Measurements from ENCODE around the gene SOX2.
A peak's percentile ranks its signal among the peaks of the same experiment; 100 is the strongest.
"Not testable (repeated sequence)": the region's sequence is repeated elsewhere in the genome, so short reads cannot be mapped to it uniquely, and the experiment has no call there.

SOX2 gene

GRCh38 chr3:181724192-181724965 is 12.7 kb downstream of the SOX2 start:
- no peak for DNase-seq

GRCh38 chr3:181725131-181725731 is 13.5 kb downstream of the SOX2 start:
- DNase-seq, result no peak

- DNase-seq, result no peak
These were observed 14.1 kb downstream of the SOX2 start for GRCh38 chr3:181725830-181726229.

DNA sequence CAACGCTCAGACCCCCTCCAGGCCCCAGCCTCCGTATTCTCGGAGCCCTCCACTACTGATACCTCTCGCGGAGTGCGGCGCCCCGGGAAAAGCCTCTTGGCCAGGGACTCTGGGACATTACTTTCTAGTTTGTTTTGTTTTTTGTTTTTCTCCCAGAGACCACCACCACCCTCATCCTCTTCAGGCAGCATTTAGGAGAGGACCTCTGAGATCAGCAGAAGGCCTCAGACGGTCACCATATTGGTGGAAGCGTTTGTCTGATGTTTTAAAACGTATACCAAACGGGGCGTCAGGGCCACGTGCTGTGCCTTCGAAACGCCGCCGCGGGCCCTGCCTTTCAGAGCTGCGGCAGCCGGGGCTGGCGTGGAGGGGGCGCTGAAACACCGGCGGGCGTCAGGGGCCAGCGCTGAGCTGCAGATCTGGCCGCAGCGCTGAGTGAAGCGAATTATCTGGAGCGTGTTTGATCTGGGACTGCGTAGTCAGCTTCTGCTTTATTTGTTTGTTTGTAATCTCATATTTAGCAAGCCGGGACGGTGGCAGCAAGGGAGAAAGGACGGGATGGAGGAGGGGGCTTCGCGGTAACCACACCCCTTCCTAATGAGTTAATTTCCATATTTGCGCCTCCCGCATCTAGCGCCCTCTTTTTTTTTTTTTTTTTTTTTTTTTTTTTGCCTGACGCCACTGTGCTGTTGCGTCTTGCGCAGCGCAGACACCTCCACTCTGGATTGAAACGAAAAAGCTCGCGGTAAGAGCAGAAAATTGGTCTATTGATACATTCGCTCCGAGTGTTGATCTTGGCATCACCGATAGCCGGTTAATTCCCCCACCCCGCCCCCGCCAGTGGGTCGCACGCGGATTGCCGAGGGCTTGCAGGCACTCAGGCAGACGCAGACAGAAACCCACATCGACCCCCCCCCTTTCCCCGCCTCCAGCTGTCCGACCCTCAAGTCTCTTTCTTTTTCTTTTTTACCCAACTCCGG is 14.9 kb downstream of the SOX2 start:
- DNase-seq, result no peak

DNA sequence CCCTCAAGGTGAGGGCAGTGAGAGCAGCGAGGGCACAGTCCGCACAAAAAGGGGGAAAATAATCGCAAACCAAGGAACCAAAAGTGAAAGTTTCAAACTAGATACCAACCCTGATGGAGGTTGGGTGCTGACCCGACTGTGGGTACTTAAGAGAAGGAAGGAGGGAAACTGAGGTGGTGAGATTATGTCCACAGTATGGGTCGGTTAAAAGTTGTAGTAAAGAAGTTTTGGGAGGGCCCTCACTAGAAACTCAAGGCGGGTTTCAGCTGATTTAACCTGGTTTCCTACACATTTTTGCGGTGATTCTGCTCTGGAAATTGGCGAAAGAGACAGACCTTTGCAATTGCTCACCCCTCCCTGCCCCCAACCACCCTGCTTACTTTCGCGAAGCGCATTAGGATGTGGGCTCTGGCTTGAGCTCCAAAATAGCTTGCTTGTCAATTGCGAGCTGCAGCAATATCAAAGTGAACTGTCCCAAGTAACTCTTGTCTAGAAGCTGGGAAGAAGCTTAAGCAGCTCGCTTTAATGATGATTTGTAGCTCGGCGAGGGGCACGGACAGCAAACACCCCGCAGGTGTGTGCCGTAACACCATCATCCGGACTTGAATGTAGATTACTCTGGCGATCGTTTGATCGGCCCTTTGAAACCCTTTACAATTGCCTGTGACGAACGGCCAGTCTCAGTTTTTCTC is 15.8 kb downstream of the SOX2 start:
- no peak for DNase-seq

DNA sequence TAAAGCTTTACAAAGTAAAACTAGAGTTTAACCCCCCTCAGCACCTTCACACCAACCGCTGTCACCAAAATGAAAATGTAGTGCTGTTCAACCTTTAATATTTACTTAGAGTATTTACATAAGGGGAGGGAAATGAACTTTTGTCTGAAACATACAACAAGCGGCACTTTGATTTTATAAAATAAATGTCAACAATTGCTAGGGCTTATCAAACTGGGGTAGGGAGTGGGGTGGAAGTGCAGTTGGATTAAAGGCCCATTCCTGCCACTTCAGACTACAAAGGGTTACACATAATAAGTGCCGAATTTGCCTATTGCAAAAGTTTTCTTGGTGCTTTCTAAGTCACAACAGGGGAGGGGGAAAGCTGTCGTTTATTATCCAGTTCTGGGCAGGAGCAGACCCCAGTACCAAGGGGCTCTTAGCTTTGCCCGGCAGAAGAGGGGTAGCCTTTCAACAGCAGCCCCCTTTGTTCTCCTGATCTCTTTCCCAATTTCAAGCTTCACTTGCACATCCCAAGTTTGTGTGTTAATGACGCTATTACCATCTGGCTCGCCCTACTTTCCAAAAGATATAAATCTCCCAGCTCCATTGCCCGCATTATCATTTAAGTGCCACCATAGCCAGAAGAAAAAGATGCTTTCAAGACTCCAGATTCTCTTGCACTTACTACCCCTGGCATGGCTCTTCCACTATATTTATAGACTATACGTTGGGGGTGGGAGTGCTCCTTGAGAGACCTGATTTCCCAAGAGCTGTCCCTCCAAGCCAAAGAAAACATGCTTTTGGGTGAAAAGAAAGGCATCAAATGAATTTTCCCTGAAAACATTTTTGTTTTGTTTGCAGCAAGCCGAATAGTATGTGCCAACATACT is 17.0 kb downstream of the SOX2 start:
- no peak for DNase-seq

DNA sequence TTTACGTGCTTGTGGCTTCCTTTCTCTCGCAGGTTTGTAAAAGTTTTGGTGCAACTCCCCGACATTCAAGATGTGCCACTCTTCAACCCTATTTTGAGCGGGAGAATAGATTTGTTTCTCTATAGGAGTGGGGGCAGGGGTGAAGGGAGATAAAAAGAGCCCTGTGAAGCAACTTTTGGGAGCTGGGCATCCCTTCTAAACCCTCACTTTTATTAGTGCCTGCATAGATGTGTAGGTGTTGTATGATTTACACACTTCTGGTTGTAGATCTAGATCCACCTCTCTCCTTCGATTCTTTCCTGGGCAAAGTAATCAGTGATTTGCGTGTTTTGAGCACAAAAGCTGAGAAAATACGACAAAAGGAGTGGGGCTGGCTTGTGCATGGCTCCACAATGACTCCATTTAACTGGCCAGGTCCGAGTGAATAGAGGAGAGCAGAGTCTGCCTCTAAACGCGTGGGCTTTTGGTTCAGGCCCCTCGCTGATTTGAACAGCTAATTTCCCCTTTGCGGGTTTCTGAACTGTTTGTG is 17.7 kb downstream of the SOX2 start:
- DNase-seq, result no peak

GRCh38 chr3:181730316-181730715 is 18.6 kb downstream of the SOX2 start:
- DNase-seq, result no peak

- DNase-seq, result no peak
These were observed 19.2 kb downstream of the SOX2 start for GRCh38 chr3:181730934-181731333.

DNA sequence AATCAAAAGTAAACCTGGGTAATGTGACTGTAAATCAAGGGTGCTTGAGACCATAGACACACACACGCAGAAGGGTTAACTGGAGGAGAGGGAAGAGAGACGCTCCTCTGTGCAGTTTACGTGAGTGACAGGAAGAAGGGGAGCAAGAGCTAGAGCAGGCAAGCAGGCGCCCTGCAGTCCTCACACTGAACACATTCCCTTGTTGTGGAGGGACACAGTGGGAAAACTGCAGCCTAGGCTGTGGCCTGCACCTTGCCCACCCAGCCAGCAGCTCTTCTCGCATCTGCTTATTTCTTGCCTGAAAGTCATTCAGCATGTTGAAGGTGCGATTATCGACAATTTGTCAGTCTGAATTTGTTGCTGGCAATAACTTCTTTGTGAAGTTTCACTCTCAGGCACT is 24.2 kb downstream of the SOX2 start:
- DNase-seq, result no peak

DNA sequence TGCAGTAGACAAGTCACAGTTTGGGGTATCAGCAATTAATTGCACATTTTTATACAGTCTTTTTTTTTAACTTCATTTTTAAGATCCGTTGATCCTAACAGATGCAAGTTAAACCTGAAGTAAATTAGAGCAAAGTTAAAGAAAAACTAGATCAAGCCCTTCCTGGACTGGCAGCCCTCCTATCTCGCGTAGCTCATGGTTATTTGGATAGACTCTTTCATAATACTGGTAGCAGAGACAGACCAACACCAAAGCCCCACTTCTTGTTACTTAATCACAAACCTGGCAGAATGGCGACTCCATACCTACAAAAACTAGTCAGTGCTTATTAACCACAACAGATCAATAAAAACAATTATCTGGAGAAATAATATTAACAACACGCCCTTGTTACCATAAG is 26.8 kb downstream of the SOX2 start:
- DNase-seq, result no peak

GRCh38 chr3:181739628-181740027 is 27.9 kb downstream of the SOX2 start:
- peak; percentile 35 for DNase-seq

- DNase-seq, result no peak
These were observed 29.7 kb downstream of the SOX2 start for GRCh38 chr3:181741417-181741816.

- no peak for DNase-seq
These were observed 40.5 kb downstream of the SOX2 start for GRCh38 chr3:181752202-181752671.

DNA sequence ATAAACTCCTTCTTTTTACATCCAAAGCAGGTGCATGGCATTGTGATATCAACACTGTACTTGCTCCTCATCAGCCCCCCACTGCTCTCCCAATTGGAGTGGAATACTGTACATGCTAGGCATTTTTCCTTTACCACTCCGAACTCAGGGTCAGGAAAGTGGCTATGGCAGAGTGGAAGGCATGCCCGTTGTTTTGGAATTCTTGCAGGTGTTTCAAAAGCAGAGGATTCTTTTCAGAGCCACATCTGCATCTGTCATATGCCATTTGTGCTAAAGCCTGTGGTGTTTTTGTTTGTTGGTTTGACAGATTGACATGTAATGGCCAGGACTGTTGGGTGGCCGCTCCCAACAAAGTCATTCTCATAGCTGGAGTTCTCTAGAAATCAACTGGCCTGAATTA is 41.7 kb downstream of the SOX2 start:
- DNase-seq, result no peak

DNA sequence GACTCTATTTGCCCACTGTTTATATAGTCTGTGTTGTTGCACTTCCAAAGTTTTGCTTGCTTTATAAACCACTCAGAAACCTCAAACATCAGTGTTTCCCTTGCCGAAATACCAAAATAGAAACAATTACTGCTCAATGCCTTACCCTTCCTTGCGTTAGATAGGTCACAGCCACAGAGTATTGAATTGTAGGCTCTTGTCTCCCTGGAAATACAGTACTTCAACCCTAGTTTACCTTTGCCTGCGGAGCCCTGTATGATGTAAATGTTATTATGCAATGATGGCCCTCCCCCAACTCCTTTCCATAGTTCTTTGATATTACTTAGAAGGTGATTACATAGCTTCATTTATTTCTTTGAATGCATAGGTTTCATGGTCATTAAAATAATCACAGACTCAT is 44.2 kb downstream of the SOX2 start:
- DNase-seq, result no peak

DNA sequence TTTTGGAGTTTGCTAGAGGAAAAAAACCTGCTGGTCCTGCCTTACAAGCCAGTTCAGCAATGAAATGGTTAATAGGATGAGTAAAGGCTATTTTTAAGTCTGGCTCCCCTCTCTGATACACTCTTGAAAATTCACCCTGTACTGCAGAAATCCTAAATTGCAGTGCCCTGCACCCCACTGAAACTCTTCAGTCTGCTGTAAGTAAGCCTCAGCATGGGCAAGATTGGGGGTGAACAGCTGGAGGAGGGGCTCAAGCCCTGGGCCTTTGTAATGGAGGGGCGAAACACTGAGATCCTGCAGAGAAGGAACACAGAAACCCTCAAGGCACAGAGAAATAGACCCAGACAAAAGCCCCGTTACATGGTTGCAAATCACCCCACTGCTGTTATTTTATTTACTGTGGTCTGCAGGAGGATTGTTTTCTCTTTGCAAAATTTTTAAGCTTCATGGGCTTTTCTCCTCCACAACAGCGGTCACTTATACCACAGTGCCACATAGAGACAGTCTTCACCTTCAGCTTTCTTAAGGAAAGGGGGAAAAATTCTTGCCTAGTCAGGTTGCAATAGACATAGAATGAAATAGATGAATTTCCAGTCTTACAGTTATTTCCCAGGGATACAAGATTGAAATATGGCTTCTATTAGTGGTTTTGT is 45.0 kb downstream of the SOX2 start:
- DNase-seq, result no peak

- no peak for DNase-seq
These were observed 46.1 kb downstream of the SOX2 start for GRCh38 chr3:181757694-181758306.

DNA sequence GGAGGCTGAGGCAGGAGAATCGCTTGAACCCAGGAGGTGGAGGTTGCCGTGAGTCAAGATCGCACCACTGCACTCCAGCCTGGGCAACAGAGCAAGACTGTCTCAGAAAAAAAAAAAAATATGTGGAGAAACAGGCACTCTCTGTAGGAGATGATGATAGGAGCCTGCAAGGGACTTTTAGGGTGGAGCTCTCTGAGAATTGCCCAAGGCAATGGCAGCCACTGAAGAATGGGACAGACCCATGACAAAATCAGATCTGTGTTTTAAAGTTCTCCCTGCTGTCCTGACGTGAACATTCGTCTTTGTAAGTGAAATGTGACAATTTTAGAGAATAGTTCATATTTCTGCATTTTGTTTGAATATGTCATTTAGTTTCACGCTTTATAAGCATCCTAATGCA is 50.2 kb downstream of the SOX2 start:
- DNase-seq, result no peak

- not testable (repeated sequence) for DNase-seq
These were observed 52.3 kb downstream of the SOX2 start for GRCh38 chr3:181764033-181764432.
